C4-2B (cell line): ENCODE data around the gene KIF26B.

ENCODE experiments used
- H3K27ac ChIP-seq: fragments of 450-650 bp; 2 replicates; pipeline ENCODE4 v1.5.1; 2017
- ZFX ChIP-seq: fragments of 450-650 bp; IDR thresholded peaks from 2 replicates; pipeline ENCODE4 v1.6.1; 2017
- TF ChIP-seq, protein P1 (sequence below): fragments of 450-650 bp; conservative IDR thresholded peaks from 2 replicates; pipeline ENCODE4 v1.5.1; 2017; ENCODE audit warnings: mild to moderate bottlenecking

The KIF26B gene

DNA sequence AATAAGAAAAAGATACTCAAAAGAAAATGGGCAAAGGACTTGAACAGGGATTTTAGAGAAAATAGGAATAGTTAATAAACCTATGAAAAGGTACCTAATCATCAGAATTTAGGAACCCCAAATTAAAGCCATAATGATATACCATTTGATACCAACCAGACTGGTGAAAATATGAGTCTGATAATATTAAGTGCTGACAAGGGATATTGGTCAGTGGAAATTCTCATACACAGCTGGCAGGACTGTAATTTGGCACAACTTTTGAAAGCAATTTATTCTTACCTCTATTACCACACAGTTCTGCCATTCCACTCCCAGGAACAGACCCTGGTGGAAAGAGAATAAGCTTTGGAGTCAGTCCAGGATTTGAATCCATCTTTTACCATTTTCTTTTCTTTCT lies 111.3 kb downstream of the KIF26B start:
- H3K27ac ChIP-seq = no peak overlapping the region
- TF ChIP-seq, protein P1, sequence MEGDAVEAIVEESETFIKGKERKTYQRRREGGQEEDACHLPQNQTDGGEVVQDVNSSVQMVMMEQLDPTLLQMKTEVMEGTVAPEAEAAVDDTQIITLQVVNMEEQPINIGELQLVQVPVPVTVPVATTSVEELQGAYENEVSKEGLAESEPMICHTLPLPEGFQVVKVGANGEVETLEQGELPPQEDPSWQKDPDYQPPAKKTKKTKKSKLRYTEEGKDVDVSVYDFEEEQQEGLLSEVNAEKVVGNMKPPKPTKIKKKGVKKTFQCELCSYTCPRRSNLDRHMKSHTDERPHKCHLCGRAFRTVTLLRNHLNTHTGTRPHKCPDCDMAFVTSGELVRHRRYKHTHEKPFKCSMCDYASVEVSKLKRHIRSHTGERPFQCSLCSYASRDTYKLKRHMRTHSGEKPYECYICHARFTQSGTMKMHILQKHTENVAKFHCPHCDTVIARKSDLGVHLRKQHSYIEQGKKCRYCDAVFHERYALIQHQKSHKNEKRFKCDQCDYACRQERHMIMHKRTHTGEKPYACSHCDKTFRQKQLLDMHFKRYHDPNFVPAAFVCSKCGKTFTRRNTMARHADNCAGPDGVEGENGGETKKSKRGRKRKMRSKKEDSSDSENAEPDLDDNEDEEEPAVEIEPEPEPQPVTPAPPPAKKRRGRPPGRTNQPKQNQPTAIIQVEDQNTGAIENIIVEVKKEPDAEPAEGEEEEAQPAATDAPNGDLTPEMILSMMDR = no peak
- TF ChIP-seq ZFX = no peak

DNA sequence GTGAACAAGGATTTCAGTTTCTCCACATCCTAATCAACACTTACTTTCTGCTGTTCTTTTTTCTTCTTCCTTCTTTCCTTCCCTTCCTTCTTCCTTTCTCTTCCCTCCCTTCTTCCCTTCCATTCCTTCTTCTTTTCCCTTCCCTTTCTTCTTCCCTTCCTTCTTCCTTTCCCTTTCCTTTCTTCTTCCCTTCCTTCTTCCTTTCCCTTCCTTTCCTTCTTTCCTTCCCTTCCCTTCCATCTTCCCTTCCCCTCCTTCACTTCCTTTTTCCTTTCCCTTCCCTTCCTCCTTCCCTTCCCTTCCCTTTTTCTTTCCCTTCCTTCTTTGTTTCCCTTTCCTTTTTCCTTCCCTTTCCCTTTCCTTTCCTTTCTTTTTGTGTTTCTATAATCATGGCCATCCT lies 115.3 kb downstream of the KIF26B start:
- no peak overlapping the region for H3K27ac ChIP-seq
- no peak for TF ChIP-seq ZFX
- TF ChIP-seq, protein P1 = no peak

DNA sequence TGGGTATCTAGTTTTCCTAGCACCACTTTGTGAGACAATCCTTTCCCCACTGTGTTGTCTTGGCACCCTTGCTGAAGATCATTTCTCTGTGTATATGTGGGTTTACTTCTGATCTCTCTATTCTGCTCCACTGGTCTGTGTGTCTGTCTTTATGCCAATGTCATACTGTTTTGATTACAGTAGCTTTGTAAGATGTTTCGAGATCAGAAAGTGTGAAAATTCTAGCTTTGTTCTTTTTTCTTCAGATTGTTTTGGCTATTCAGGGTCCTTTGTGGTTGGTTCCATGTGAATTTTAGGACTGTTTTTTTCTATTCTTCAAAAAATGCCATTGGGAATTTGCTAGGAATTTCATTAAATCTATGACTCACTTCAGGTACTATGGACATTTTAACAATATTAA lies 116.2 kb downstream of the KIF26B start:
- H3K27ac ChIP-seq = no peak overlapping the region
- TF ChIP-seq, protein P1 = no peak
- no peak for TF ChIP-seq ZFX

DNA sequence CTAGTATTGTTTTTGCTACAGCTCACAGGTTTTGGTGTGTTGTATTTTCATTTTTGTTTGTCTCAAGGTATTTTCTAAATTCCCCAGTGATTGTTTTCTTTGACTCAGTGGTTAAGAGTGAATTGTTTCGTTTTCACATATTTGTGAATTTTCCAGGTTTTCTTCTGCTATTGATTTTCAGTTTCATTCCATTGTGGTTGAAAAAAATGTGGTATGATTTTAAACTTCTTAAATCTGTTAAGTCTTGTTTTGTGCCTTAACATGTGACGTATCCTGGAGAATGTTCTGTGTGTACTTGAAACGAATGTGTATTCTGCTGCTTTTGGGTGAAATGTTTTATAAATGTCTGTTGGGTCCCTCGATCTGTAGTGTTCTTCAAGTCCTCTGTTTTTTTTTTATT lies 117.9 kb downstream of the KIF26B start:
- no peak overlapping the region for H3K27ac ChIP-seq
- TF ChIP-seq ZFX = no peak
- TF ChIP-seq, protein P1 = no peak

DNA sequence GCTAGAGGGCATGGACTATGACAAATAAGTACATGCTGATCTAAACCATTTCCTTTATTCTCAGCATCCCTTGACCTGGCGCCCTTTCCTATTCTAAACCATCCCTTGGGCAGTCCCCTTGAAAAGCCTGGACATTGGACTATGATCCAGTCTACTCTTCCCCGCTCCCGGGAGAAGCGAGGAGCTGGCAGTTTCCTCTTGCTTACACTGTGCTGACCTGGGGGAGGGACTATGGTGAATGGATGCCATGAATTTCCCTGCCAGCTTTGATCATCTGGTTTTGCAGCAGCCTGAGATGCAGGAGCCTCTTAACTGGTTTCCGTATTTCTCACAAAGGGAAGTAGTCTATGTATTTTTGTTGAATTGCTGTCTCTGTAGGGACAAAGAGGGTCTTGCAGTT lies 121.7 kb downstream of the KIF26B start:
- H3K27ac ChIP-seq = no peak overlapping the region

DNA sequence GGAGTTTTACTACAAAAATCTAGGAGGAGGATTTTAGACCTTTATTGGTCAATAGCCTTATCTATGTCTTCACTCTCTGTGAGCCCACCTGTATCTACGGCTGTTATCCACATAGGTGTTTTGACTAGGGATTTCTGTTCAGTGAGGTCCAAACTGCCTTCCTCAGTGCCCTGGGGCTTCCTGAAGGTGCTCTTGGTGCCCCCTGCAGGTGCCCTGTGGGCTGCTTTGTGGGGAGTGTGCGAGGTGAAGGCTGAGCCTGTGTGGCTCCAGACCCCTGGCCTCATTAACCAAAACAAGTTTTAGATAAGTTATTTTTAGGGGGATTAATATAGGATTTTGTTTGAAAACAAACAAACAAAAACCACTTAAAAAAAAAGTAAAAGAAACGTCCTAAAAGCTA lies 122.5 kb downstream of the KIF26B start:
- H3K27ac ChIP-seq = no peak overlapping the region
- TF ChIP-seq ZFX = no peak
- TF ChIP-seq, protein P1 = peak; percentile 45

More for the DNA sequence above, 121.7 kb downstream of the KIF26B start:
- no peak for TF ChIP-seq ZFX
- TF ChIP-seq, protein P1 = no peak

DNA sequence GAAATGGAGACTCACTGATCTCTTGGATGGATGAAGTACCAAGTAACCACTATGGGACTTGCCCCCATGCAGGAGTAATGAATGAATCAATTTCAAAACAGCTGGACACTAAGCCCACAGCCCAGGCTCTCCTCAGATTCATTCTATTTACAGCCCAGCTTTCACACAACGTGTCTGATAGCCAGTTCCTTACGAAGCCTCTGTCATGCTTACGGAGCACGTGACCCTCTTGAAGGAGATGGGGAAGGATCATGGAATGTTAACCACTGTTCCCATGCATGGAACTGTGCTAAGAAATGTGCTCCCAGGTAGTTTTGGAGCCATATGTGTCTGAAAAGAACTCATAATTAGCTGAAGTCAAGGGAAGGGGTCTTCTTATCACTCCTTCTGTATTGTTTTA lies 124.1 kb downstream of the KIF26B start:
- no peak for TF ChIP-seq ZFX
- TF ChIP-seq, protein P1 = no peak
- H3K27ac ChIP-seq = no peak overlapping the region
